Fibroblast of pulmonary artery (primary cell): ENCODE measurements around the gene SDHAF3.
"Not testable (repeated sequence)": the region's sequence is repeated elsewhere in the genome, so short reads cannot be mapped to it uniquely, and the experiment has no call there.

ENCODE experiments used
- DNase-seq: peaks from one replicate; pipeline ENCODE4 v3.0.0-alpha.2; 2010; ENCODE audit warnings: low read depth
- H3K4me3 ChIP-seq: replicated peaks from 2 replicates; pipeline ENCODE4 v1.5.1; 2011; ENCODE audit warnings: low read depth, mild to moderate bottlenecking, control low read depth, low read length, moderate library complexity
- CTCF ChIP-seq: IDR thresholded peaks from 2 replicates; pipeline ENCODE4 v1.5.1; 2011; ENCODE audit warnings: mild to moderate bottlenecking, control low read depth, low read length, inconsistent platforms; ENCODE audit errors: missing control alignments

The SDHAF3 gene

GRCh38 chr7:97117372-97118188, at the start of gene SDHAF3:
SDHAF3 (plus strand) TSS chr7:97117698; CDS start chr7:97117724, 26 bp downstream.
- DNase-seq = peak; percentile 99
- H3K4me3 ChIP-seq = peak within 1 kb of the TSS; percentile 91

GRCh38 chr7:97072025-97072424, 45.5 kb upstream of the SDHAF3 start:
- H3K4me3 ChIP-seq = not testable (repeated sequence)

More at GRCh38 chr7:97117372-97118188, at the start of gene SDHAF3:
- TF ChIP-seq CTCF = no peak

GRCh38 chr7:97075928-97076327, 41.6 kb upstream of the SDHAF3 start:
- no peak for TF ChIP-seq CTCF
- DNase-seq = no peak
- H3K4me3 ChIP-seq = no peak overlapping the region

More at GRCh38 chr7:97072025-97072424, 45.5 kb upstream of the SDHAF3 start:
- not testable (repeated sequence) for DNase-seq

- no peak for TF ChIP-seq CTCF
- no peak for DNase-seq
- H3K4me3 ChIP-seq = no peak overlapping the region
Measured at GRCh38 chr7:97078023-97078969, 39.2 kb upstream of the SDHAF3 start.

- DNase-seq = no peak
- H3K4me3 ChIP-seq = no peak overlapping the region
- no peak for TF ChIP-seq CTCF
Measured at GRCh38 chr7:97079300-97079699, 38.2 kb upstream of the SDHAF3 start.

- no peak for TF ChIP-seq CTCF
- DNase-seq = no peak
- H3K4me3 ChIP-seq = no peak overlapping the region
Measured at GRCh38 chr7:97081521-97082300, 35.8 kb upstream of the SDHAF3 start.

- no peak for DNase-seq
- TF ChIP-seq CTCF = no peak
- no peak overlapping the region for H3K4me3 ChIP-seq
Measured at GRCh38 chr7:97088364-97088763, 29.1 kb upstream of the SDHAF3 start.
